IgD-negative memory B cell (primary cell): ENCODE results near the gene UBQLN1. TPM values are rescaled to one million over a fixed set of nuclear protein-coding genes. Genes with fewer than 3 reads are reported as not detected.

Experiments used
- polyA plus RNA-seq: library from polyadenylated mRNA; unstranded; fragments of 300-500 nt; fragmentation: Illumina TruSeq; gene quantifications from one replicate; pipeline ENCODE4 v1.2.3, GENCODE V29; 2021

Gene UBQLN1
- polyA plus RNA-seq, 1 donor from 2014 or later, result 76.6 TPM

Other genes starting within 250 kb of the UBQLN1 start
- gene FRMD3, start 169.6 kb downstream of the UBQLN1 start, polyA plus RNA-seq, result 1.1 TPM
- gene IDNK, start 84.8 kb downstream of the UBQLN1 start, polyA plus RNA-seq, result 20.9 TPM
- 8.6 TPM for gene GKAP1, start 109.8 kb upstream of the UBQLN1 start, polyA plus RNA-seq
- gene KIF27, start 213.5 kb upstream of the UBQLN1 start, polyA plus RNA-seq, result 1.4 TPM